Measurements from ENCODE around the gene ODAD4. TPM values are rescaled to one million over a fixed set of nuclear protein-coding genes. Genes with fewer than 3 reads are reported as not detected.
"Not testable (repeated sequence)": the region's sequence is repeated elsewhere in the genome, so short reads cannot be mapped to it uniquely, and the experiment has no call there.

Gene ODAD4
- polyA plus RNA-seq, 1 of the 3 experiments (the other 2 are of a cell fraction) = 1.1 TPM

DNA sequence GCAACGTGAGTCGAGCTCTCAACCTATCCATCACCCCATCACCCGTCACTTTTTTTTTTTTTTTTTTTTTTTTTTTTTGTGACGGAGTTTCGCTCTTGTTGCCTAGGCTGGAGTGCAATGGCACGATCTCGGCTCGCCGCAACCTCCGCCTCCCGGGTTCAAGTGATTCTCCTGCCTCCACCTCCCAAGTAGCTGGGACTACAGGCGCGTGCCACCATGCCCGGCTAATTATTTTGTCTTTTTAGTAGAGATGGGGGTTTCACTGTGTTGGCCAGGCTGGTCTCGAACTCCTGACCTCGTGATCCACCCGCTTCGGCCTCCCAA, 378 bp downstream of the ODAD4 start:
- DNase-seq; H3K79me2 ChIP-seq (ENCODE audit: insufficient read depth); H3K9me2 ChIP-seq; H3K27me3 ChIP-seq (ENCODE audit: insufficient read depth); H4K20me1 ChIP-seq (ENCODE audit: insufficient read depth); H3K36me3 ChIP-seq (replicated peaks in 1 of 2; ENCODE audit: control insufficient read depth in 1 of 2, insufficient read depth in 2 of 2, low read length in 1 of 2); H3F3A ChIP-seq (replicated peaks; ENCODE audit: insufficient read depth); H3K9me3 ChIP-seq: not testable (repeated sequence)
- ChIA-PET POLR2A (interaction anchor here (0.6 to 1.7 kb wide), 8 partner anchors 8 to 241 kb away, joined by 3 to 21 read pairs (median 4); partner anchors contain the start of genes ACLY, DNAJC7 and KLHL11), CTCF (interaction anchor here (0.7 to 1.6 kb wide), 6 partner anchors 14 to 193 kb away, joined by 3 to 4 read pairs (median 4); no protein-coding TSS in a partner anchor)
- 16% methylated on average over 18 of the region's 18 CpGs for WGBS (ENCODE audit: low lambda C conversion rate)
- TF ChIP-seq, protein P1, sequence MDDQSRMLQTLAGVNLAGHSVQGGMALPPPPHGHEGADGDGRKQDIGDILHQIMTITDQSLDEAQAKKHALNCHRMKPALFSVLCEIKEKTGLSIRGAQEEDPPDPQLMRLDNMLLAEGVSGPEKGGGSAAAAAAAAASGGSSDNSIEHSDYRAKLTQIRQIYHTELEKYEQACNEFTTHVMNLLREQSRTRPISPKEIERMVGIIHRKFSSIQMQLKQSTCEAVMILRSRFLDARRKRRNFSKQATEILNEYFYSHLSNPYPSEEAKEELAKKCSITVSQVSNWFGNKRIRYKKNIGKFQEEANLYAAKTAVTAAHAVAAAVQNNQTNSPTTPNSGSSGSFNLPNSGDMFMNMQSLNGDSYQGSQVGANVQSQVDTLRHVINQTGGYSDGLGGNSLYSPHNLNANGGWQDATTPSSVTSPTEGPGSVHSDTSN (IDR thresholded peaks at IDR 0.05) = 0 out of 2 replicates have a peak, but pooled peaks have one; percentile 2
- H3K4me3 ChIP-seq (ENCODE audit: low read depth in 2 of 2, low read length in 1 of 2) = peak overlapping the region; percentile 61 to 70
- peak overlapping the region; percentile 66 for H3K9ac ChIP-seq
- peak overlapping the region; percentile 95 for H2AFZ ChIP-seq (ENCODE audit: low read depth)
- peak overlapping the region; percentile 78 for H3K4me2 ChIP-seq
- H3K27ac ChIP-seq (ENCODE audit: low read depth in 2 of 2, low read length in 1 of 2) = peak overlapping the region; percentile 70 to 81
- H3K4me1 ChIP-seq (ENCODE audit: control insufficient read depth in 1 of 2, insufficient read depth in 2 of 2, low read depth in 1 of 2, low read length in 1 of 2) = peaks cover 0 to 10% of the 10 kb centered on the region in 2 experiments; a peak in 3 of 4 replicates

DNA sequence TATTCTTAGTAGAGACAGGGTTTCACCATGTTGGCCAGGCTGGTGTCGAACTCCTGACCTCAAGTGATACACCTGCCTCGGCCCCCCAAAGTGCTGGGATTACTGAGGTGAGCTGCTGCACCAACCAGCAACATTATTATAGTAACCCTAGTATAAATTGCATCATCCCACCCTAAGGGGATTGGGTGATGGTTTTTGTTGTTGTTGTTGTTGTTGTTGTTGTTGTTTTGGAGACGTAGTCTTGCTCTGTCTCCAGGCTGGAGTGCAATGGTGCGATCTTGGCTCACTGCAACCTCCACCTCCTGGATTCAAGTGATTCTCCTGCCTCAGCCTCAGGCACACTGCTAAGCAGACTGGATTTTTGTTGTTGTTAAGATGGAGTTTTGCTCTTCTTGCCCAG, 1.3 kb downstream of the ODAD4 start:
- H3K27me3 ChIP-seq (ENCODE audit: insufficient read depth); H3K9me3 ChIP-seq; H3K9ac ChIP-seq; DNase-seq; POLR2A ChIA-PET; H3K9me2 ChIP-seq; H3K27ac ChIP-seq (ENCODE audit: low read depth in 2 of 2, low read length in 1 of 2); H3K79me2 ChIP-seq (ENCODE audit: insufficient read depth); H3K4me3 ChIP-seq (ENCODE audit: low read depth in 2 of 2, low read length in 1 of 2); H2AFZ ChIP-seq (ENCODE audit: low read depth); H3F3A ChIP-seq (replicated peaks; ENCODE audit: insufficient read depth); H4K20me1 ChIP-seq (ENCODE audit: insufficient read depth); H3K36me3 ChIP-seq (replicated peaks in 1 of 2; ENCODE audit: control insufficient read depth in 1 of 2, insufficient read depth in 2 of 2, low read length in 1 of 2): not testable (repeated sequence)
- peaks cover 0 to 10% of the 10 kb centered on the region in 2 experiments; a peak in 3 of 4 replicates for H3K4me1 ChIP-seq (ENCODE audit: control insufficient read depth in 1 of 2, insufficient read depth in 2 of 2, low read depth in 1 of 2, low read length in 1 of 2)
- WGBS (ENCODE audit: low lambda C conversion rate) = 95% methylated on average over 4 of the region's 4 CpGs
- CTCF ChIA-PET = interaction anchor here (1.3 kb wide), 1 partner anchor 14 kb away, joined by 3 read pairs; no protein-coding TSS in a partner anchor
- H3K4me2 ChIP-seq = peak overlapping the region; percentile 78; the same call in 1 of the 2 replicates

DNA sequence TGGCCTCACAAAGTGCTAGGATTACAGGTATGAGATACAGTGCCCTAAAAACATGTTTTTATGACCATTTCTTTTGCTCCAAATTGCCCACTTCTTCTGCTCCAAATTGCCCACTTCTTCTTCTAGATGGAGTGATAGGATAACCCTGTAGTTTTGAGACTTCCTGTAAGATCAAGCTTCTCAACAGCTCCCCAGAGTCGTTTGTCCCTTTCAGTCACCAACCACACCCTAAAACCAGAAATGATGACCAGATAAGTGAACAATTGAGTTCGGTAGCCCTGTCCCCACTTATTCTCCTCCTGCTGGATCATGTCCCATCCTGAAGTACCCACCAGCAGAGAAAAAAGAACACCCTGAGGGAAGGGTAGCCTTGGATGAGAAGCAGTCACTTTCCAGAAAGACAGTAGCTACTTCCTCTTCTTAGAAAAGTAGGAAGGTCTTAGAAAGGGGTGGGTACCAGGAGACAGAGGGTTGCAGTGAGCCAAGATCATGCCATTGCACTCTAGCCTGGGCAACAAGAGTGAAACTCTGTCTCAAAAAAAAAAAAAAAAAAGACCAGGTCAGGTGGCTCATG, 2.5 kb downstream of the ODAD4 start:
- no peak for DNase-seq
- Histone ChIP-seq H3K4me2 (no peak overlapping the region), H3K9me3 (no peaks in the 10 kb centered on the region), H3K9ac (no peak overlapping the region), H2AFZ (ENCODE audit: low read depth) (no peak overlapping the region), H3K27ac (ENCODE audit: low read depth in 2 of 2, low read length in 1 of 2) (no peak overlapping the region), H3K27me3 (ENCODE audit: insufficient read depth) (no peaks in the 10 kb centered on the region), H4K20me1 (ENCODE audit: insufficient read depth) (no peaks in the 10 kb centered on the region), H3K36me3 (replicated peaks in 1 of 2; ENCODE audit: control insufficient read depth in 1 of 2, insufficient read depth in 2 of 2, low read length in 1 of 2) (peaks cover 7 to 11% of the 10 kb centered on the region in 2 experiments), H3F3A (replicated peaks; ENCODE audit: insufficient read depth) (peaks cover 6% of the 10 kb centered on the region), H3K4me1 (ENCODE audit: control insufficient read depth in 1 of 2, insufficient read depth in 2 of 2, low read depth in 1 of 2, low read length in 1 of 2) (peaks cover 0 to 15% of the 10 kb centered on the region in 2 experiments; a peak in 3 of 4 replicates), H3K4me3 (ENCODE audit: low read depth in 2 of 2, low read length in 1 of 2) (no peak overlapping the region), H3K9me2 (no peaks in the 10 kb centered on the region), H3K79me2 (ENCODE audit: insufficient read depth) (peaks cover 4% of the 10 kb centered on the region)
- POLR2A ChIA-PET = interaction anchor here (0.6 kb wide), 1 partner anchor 53 kb away, joined by 3 read pairs; no protein-coding TSS in a partner anchor
- TF ChIP-seq RAD21 (IDR thresholded peaks at IDR 0.05; ENCODE audit: low read length) (no peak), TAF1 (IDR thresholded peaks at IDR 0.05; ENCODE audit: borderline replicate concordance, low read depth, low read length) (no peak), MEF2A (IDR thresholded peaks at IDR 0.05; ENCODE audit: borderline replicate concordance, low read depth) (no peak), CHD2 (IDR thresholded peaks at IDR 0.05; ENCODE audit: low read length, partially characterized antibody) (no peak), SMC3 (IDR thresholded peaks at IDR 0.05; ENCODE audit: low read depth, low read length) (no peak), TCF12 (IDR thresholded peaks at IDR 0.05) (no peak), EZH2phosphoT487 (IDR thresholded peaks at IDR 0.05; ENCODE audit: borderline replicate concordance, low read depth) (no peak)
- CTCF ChIA-PET = interaction anchor here (2.1 kb wide), 1 partner anchor 146 kb away, joined by 5 read pairs; the partner anchor contains the start of gene JUP
- 51% methylated on average over 2 of the region's 2 CpGs for WGBS (ENCODE audit: low lambda C conversion rate)
